ENCODE measurements around the gene TCF7L2. TPM values are rescaled to one million over a fixed set of nuclear protein-coding genes. Genes with fewer than 3 reads are reported as not detected.
"Not testable (repeated sequence)": the region's sequence is repeated elsewhere in the genome, so short reads cannot be mapped to it uniquely, and the experiment has no call there.

Gene TCF7L2
- total RNA-seq, 2 experiments from 2014 or later = 0.65 to 0.67 TPM

GRCh38 chr10:113104047-113104446, 154.0 kb downstream of the TCF7L2 start:
- ChIA-PET POLR2A (no interaction called here), CTCF (no interaction called here)

- POLR2A ChIA-PET = no interaction called here
- CTCF ChIA-PET = no interaction called here
These were observed 158.3 kb downstream of the TCF7L2 start for GRCh38 chr10:113108194-113108835.

GRCh38 chr10:113108948-113109347, 158.9 kb downstream of the TCF7L2 start:
- ChIA-PET CTCF (no interaction called here), POLR2A (no interaction called here)

- POLR2A ChIA-PET, CTCF ChIA-PET: not testable (repeated sequence)
These were observed 159.4 kb downstream of the TCF7L2 start for GRCh38 chr10:113109482-113109881.

DNA sequence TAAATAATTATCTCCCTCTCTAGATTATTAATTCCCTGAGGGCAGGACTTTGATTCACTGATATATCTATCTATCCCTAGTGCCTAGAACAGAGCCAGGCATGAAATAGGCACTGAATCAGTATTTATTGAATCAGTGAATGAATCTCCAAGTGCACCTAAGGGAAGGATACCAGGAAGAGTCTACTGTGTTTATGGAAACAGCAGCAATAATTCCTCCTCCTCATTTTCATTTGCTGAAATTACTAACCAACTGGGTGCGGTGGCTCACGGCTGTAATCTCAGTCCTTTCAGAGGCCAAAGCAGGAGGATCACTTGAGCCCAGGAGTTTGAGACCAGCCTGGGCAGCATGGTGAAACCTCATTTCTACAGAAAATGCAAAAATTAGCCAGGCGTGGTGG, 161.2 kb downstream of the TCF7L2 start:
- CTCF ChIA-PET = no interaction called here
- POLR2A ChIA-PET = no interaction called here

DNA sequence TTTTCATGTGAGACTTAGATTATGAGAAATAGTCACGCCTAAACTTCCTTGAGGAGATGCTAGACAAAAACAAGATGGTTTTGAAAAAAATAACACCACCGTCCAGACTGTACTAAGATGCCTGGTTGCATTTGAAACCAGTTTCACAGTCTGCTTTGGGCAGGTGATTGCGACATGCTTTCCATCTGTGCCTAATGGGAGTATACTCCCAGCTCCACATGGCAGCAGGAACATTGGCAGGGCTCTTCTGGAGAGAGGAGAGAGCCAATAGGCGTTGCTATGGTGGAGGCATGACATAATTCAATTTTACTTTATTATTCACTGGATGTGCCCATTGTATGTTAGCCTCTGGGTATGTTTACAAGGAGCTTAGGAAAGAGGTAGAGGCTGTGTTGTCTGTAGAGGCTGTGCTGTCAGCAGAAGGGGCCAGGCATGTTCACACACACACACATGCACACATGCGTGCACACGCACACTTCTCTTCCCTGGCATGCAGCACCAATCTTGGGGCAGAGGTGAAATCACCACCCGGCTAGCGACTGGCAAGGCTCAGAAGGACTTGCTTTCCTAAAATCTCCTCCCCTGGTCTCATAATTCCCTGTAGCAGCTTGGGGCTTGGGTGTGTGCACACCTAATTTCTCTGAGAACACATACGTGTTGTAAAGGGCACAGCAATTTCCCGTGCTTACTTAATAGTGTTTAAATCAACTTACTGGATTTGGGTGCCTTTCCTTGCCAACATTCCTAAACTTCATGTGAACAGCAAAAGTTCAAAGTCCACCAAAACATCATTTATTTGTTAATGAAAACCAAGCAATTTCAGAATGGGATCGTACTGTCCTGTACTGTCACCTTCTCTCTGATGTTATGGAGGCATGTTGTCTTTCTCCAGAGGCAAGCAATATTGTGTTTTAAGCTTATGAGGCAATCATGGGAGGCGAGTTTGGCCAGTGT, 162.1 kb downstream of the TCF7L2 start:
- ChIA-PET CTCF (no interaction called here), POLR2A (no interaction called here)

GRCh38 chr10:113113241-113113640, 163.2 kb downstream of the TCF7L2 start:
- POLR2A ChIA-PET = no interaction called here
- CTCF ChIA-PET = no interaction called here

GRCh38 chr10:113113918-113114317, 163.9 kb downstream of the TCF7L2 start:
- POLR2A ChIA-PET = no interaction called here

GRCh38 chr10:113115556-113115955, 165.5 kb downstream of the TCF7L2 start:
- ChIA-PET CTCF (no interaction called here), POLR2A (no interaction called here)

More at GRCh38 chr10:113113918-113114317, 163.9 kb downstream of the TCF7L2 start:
- CTCF ChIA-PET = no interaction called here

GRCh38 chr10:113118882-113119281, 168.8 kb downstream of the TCF7L2 start:
- POLR2A ChIA-PET = no interaction called here

GRCh38 chr10:113119801-113120200, 169.8 kb downstream of the TCF7L2 start:
- ChIA-PET POLR2A (no interaction called here), CTCF (no interaction called here)

More at GRCh38 chr10:113118882-113119281, 168.8 kb downstream of the TCF7L2 start:
- CTCF ChIA-PET = no interaction called here

- ChIA-PET CTCF (no interaction called here), POLR2A (no interaction called here)
These were observed 171.1 kb downstream of the TCF7L2 start for GRCh38 chr10:113121153-113121552.

- ChIA-PET CTCF (no interaction called here), POLR2A (no interaction called here)
These were observed 172.9 kb downstream of the TCF7L2 start for GRCh38 chr10:113122947-113123346.

DNA sequence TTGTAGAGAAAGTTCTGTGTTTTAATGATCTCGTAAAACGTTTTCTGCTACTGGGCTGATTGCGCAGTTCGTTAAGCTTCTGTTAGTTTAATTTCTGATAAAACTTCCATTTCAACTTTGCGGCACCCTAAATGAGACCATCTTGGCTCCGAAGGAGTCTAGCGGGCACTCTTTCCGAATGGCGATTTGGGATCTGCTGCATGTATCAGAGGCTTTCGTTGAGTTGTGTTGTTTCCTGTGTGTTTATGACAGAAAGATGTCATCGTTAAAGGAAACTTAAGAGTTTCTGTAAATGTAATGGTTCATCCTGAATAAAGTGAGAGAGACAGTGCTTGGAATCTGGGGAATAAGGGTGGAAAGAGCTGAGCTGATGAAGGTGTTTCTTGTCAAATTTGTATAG, 174.7 kb downstream of the TCF7L2 start:
- CTCF ChIA-PET = interaction anchor here (0.6 to 0.9 kb wide), 2 partner anchors 52 to 163 kb away, joined by 3 read pairs; no protein-coding TSS in a partner anchor
- POLR2A ChIA-PET = no interaction called here

- ChIA-PET POLR2A (no interaction called here), CTCF (interaction anchor here (0.6 to 1.2 kb wide), 2 partner anchors 258 to 261 kb away, joined by 3 read pairs; no protein-coding TSS in a partner anchor)
These were observed 175.6 kb downstream of the TCF7L2 start for GRCh38 chr10:113125612-113126011.

- CTCF ChIA-PET = interaction anchor here (0.6 to 1.2 kb wide), 4 partner anchors 22 to 562 kb away, joined by 3 read pairs; no protein-coding TSS in a partner anchor
- POLR2A ChIA-PET = no interaction called here
These were observed 176.5 kb downstream of the TCF7L2 start for GRCh38 chr10:113126229-113127201.

GRCh38 chr10:113127261-113127900, 177.3 kb downstream of the TCF7L2 start:
- POLR2A ChIA-PET = interaction anchor here (0.7 kb wide), 1 partner anchor 13 kb away, joined by 4 read pairs; no protein-coding TSS in a partner anchor
- CTCF ChIA-PET = interaction anchor here (0.6 kb wide), 1 partner anchor 755 kb away, joined by 3 read pairs; no protein-coding TSS in a partner anchor

DNA sequence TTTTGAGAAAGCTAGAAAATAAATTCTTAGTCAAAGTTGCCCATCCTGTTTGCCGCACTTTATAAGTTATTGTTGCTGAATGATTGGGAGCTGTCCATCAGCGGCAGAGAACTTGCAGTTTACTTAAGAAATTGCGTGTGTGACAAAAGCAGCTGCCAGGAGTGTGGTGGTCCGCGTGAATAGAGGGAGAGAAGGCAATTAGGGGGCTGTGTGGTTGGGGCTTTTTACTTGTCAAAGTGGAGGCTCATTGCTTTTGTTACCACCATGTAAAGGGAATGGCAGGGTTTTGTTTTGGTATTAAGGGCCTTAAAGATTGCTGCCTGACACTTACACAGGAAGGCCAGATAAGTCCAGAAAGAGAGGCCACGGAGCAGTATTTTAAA, 177.8 kb downstream of the TCF7L2 start:
- ChIA-PET CTCF (interaction anchor here (0.6 kb wide), 1 partner anchor 756 kb away, joined by 3 read pairs; no protein-coding TSS in a partner anchor), POLR2A (interaction anchor here (0.7 kb wide), 1 partner anchor 12 kb away, joined by 4 read pairs; no protein-coding TSS in a partner anchor)

DNA sequence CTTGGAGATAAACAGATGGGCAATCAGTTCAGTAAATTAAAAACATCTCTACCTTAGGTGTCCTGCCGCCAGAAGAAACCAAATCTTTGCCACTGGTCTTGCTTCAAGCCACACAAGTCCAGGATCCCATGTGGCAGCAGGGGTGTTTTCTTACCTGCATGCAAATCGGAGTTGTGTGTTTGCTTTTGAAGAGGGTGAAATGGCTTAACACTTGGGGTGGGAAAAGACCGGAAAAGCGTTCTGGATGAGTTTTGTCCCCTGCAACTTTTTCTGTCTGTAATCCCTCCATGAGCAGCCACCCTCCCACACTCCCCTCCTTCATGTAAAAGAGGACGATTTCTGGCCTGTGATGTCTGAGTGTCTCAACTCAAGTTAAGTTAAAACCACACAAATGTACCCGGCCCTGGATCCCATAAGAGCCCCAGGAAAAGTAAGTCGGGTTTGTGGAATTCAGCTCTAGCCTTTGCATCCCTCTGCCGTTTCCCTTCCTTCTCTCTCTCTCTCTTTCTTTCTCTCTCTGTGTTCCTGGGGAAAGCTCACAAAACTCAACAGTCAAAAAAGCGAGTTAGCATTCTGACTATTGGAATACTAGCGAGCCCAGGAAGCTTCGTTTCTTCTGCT, 178.5 kb downstream of the TCF7L2 start:
- POLR2A ChIA-PET = no interaction called here
- CTCF ChIA-PET = no interaction called here

Measured in activated CD8-positive, alpha-beta memory T cell treated with anti-CD3 and anti-CD28 coated beads for 36 hours (primary cell).